GM19238 (cell line): ENCODE data around the gene IRGM.

Source experiments
- DNase-seq: peaks from one replicate; pipeline ENCODE4 v3.0.0; 2011; ENCODE audit warnings: low spot score; ENCODE audit not compliant: insufficient read length

The IRGM gene

GRCh38 chr5:150895431-150896428 lies 49.4 kb downstream of the IRGM start:
- no peak for DNase-seq
